H1 (cell line): ENCODE results near the gene KCNK3. TPM values are rescaled to one million over a fixed set of nuclear protein-coding genes. Genes with fewer than 3 reads are reported as not detected.

ENCODE experiments used
- CTCF ChIP-seq, 3 experiments: IDR thresholded peaks; 1 replicate in 2 of 3; 2 replicates in 1 of 3; pipeline versions ENCODE4 v1.5.1 to v1.6.1; 2011; ENCODE audit warnings: low read length in 3 of 3, mild to moderate bottlenecking in 3 of 3, inconsistent platforms in 2 of 3, low read depth in 1 of 3, moderate library complexity in 1 of 3; ENCODE audit not compliant: insufficient read depth in 1 of 3; ENCODE audit errors: control extremely low read depth in 1 of 3
- HDAC2 ChIP-seq, 2 experiments: fragments of 300-600 bp in 1 of 2; sonication (generic) in 1 of 2; IDR thresholded peaks; 2 replicates each; pipeline ENCODE4 v1.6.1; 2011 to 2012; ENCODE audit warnings: low read depth in 2 of 2, low read length in 2 of 2, mild to moderate bottlenecking in 2 of 2, moderate library complexity in 2 of 2, borderline replicate concordance in 1 of 2, inconsistent platforms in 1 of 2
- SP4 ChIP-seq: IDR thresholded peaks from 2 replicates; pipeline ENCODE4 v1.6.1; 2012; ENCODE audit warnings: low read length, inconsistent platforms
- polyA plus RNA-seq, 7 experiments: library from polyadenylated mRNA; depleted of rRNA in 3 of 7; stranded (reverse) in 5 of 7; unstranded in 2 of 7; fragments of >200 nt in 5 of 7; fragments of 200-250 nt in 2 of 7; gene quantifications; 1 replicate in 5 of 7; 2 replicates in 1 of 7; 4 replicates in 1 of 7; pipeline versions ENCODE4 v1.2.1 to v1.2.3, GENCODE V29; 2011 to 2013; ENCODE audit warnings: missing spikeins in 2 of 7, mixed read lengths in 2 of 7
- total RNA-seq: library from RNA; stranded (reverse); fragmentation: NEBNext Ultra II Directional; extraction: Animal tissue kit (Norgen Biotek cat#: 25700); gene quantifications from 2 replicates; pipeline ENCODE4 v1.2.1, GENCODE V29; 2021

Gene KCNK3
- total and polyA plus RNA-seq, 2 of the 8 experiments (the other 6 are each of a cell fraction or from before 2014, with no cell fraction given), result 0.29 to 0.30 TPM

GRCh38 chr2:26692897-26693849 is 651 bp downstream of the KCNK3 start (continued):
- no peak for TF ChIP-seq SP4
- no peak for TF ChIP-seq CTCF (IDR thresholded peaks at IDR 0.05; ENCODE audit: control extremely low read depth in 1 of 3, insufficient read depth in 1 of 3, low read depth in 1 of 3, low read length in 3 of 3)
- no peak for TF ChIP-seq HDAC2 (IDR thresholded peaks at IDR 0.05; ENCODE audit: borderline replicate concordance in 1 of 2, low read depth in 2 of 2, low read length in 2 of 2)
